Measurements from ENCODE around the gene C10orf95. TPM values are rescaled to one million over a fixed set of nuclear protein-coding genes. Genes with fewer than 3 reads are reported as not detected.

The C10orf95 gene
- total and polyA plus RNA-seq, 2 of the 13 experiments (the other 11 are each of a cell fraction or from before 2014, with no cell fraction given), result 0.05 to 0.07 TPM

- TF ChIP-seq TBX3 (IDR thresholded peaks at IDR 0.05; ENCODE audit: borderline replicate concordance) (no peak), ZFAT (CRISPR knock-in tag; conservative IDR thresholded peaks at IDR 0.05) (no peak), SP2 (CRISPR knock-in tag; IDR thresholded peaks at IDR 0.05) (peak; percentile 42; the same call in 1 of the 2 replicates), CREB1 (IDR thresholded peaks at IDR 0.05) (no peak), CREB1 (CRISPR knock-in tag; IDR thresholded peaks at IDR 0.05) (no peak), MLLT10 (CRISPR knock-in tag; IDR thresholded peaks at IDR 0.05) (no peak), KDM5A (IDR thresholded peaks at IDR 0.05; ENCODE audit: borderline replicate concordance, low read length) (no peak), ATF5 (CRISPR knock-in tag; IDR thresholded peaks at IDR 0.05; ENCODE audit: low read depth) (no peak), KLF11 (CRISPR knock-in tag; IDR thresholded peaks at IDR 0.05) (no peak), SMC3 (IDR thresholded peaks at IDR 0.05; ENCODE audit: low read length) (no peak), ZNF33A (CRISPR knock-in tag; IDR thresholded peaks at IDR 0.05; ENCODE audit: borderline replicate concordance) (no peak), ZNF234 (CRISPR knock-in tag; conservative IDR thresholded peaks at IDR 0.05) (0 out of 2 replicates have a peak, but pooled peaks have one; percentile 69), ZNF337 (CRISPR knock-in tag; IDR thresholded peaks at IDR 0.05; ENCODE audit: borderline replicate concordance, low read depth) (peak; percentile 11; the same call in 1 of the 2 replicates), HBP1 (CRISPR knock-in tag; IDR thresholded peaks at IDR 0.05; ENCODE audit: low read depth) (no peak), SIN3B (IDR thresholded peaks at IDR 0.05; ENCODE audit: low read length) (no peak), FIP1L1 (IDR thresholded peaks at IDR 0.05; ENCODE audit: borderline replicate concordance, insufficient read depth, low read depth, low read length) (no peak), PBX3 (CRISPR knock-in tag; IDR thresholded peaks at IDR 0.05; ENCODE audit: borderline replicate concordance) (no peak), ZNF430 (CRISPR knock-in tag; IDR thresholded peaks at IDR 0.05) (0 out of 2 replicates have a peak, but pooled peaks have one; percentile 7), KLF15 (CRISPR knock-in tag; IDR thresholded peaks at IDR 0.05; ENCODE audit: borderline replicate concordance) (no peak), ZNF260 (CRISPR knock-in tag; IDR thresholded peaks at IDR 0.05; ENCODE audit: borderline replicate concordance, low read depth) (no peak), TCF7 (IDR thresholded peaks at IDR 0.05; ENCODE audit: low read depth) (no peak), ONECUT2 (CRISPR knock-in tag; IDR thresholded peaks at IDR 0.05) (no peak), ZNF484 (CRISPR knock-in tag; IDR thresholded peaks at IDR 0.05; ENCODE audit: borderline replicate concordance, low read depth) (no peak), STAG1 (CRISPR knock-in tag; IDR thresholded peaks at IDR 0.05) (no peak), SALL2 (CRISPR knock-in tag; IDR thresholded peaks at IDR 0.05) (no peak), EP300 (IDR thresholded peaks at IDR 0.05; ENCODE audit: low read depth in 2 of 2, low read length in 2 of 2) (no peak), EP300 (CRISPR knock-in tag; IDR thresholded peaks at IDR 0.05; ENCODE audit: borderline replicate concordance) (no peak), ZZZ3 (CRISPR knock-in tag; IDR thresholded peaks at IDR 0.05; ENCODE audit: borderline replicate concordance) (no peak), NCOR1 (IDR thresholded peaks at IDR 0.05; ENCODE audit: borderline replicate concordance, low read length) (no peak; the same call in 1 of the 2 replicates)
- TF ChIP-seq, protein P1, sequence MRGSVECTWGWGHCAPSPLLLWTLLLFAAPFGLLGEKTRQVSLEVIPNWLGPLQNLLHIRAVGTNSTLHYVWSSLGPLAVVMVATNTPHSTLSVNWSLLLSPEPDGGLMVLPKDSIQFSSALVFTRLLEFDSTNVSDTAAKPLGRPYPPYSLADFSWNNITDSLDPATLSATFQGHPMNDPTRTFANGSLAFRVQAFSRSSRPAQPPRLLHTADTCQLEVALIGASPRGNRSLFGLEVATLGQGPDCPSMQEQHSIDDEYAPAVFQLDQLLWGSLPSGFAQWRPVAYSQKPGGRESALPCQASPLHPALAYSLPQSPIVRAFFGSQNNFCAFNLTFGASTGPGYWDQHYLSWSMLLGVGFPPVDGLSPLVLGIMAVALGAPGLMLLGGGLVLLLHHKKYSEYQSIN (CRISPR knock-in tag; IDR thresholded peaks at IDR 0.05; ENCODE audit: borderline replicate concordance), result no peak
Measured at GRCh38 chr10:102421507-102421756, 29.9 kb downstream of the C10orf95 start (continued).
